Transverse colon (tissue), 4 donors: ENCODE data around the gene ZNF346.

Experiments used
- EP300 ChIP-seq: sonication (generic); formaldehyde crosslinking; IDR thresholded peaks from one replicate; pipeline ENCODE4 v1.6.1; 2017; ENCODE audit warnings: antibody characterized with exemption, low read depth
- POLR2AphosphoS5 ChIP-seq, 3 donors: sonication (generic); formaldehyde crosslinking; IDR thresholded peaks; one replicate each; pipeline ENCODE4 v1.6.1; 2016; ENCODE audit warnings: antibody characterized with exemption in 3 of 3
- TF ChIP-seq, protein P1 (sequence below), 5 experiments: fragments of 200-600 bp in 3 of 5; fragments of 450-650 bp in 2 of 5; sonication (generic) in 3 of 5; IDR thresholded peaks; 1 replicate in 2 of 5; 2 replicates in 3 of 5; pipeline ENCODE4 v1.5.1; 2016 to 2017; ENCODE audit warnings: antibody characterized with exemption in 5 of 5, inconsistent platforms in 3 of 5, mild to moderate bottlenecking in 2 of 5, moderate library complexity in 1 of 5

DNA sequence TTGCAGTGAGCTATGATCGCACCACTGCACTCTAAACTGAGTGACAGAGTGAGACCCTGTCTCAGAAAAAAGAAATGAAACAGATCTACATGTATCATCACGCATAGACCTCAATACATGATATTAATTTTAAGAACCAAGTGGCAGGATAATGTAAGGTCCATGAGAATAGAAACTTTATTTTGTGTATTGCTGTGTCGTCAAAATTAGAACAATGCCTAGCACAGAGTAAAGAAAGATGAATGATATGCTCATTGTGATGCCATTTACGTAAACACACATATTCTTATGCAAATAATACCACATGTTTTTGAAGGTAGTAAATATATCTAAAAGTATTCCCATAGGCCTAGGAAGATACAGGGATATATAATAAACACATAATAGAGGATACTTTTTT, 12.3 kb upstream of the ZNF346 start:
- TF ChIP-seq POLR2AphosphoS5 (IDR thresholded peaks at IDR 0.05) (no peak), EP300 (no peak)
- TF ChIP-seq, protein P1, sequence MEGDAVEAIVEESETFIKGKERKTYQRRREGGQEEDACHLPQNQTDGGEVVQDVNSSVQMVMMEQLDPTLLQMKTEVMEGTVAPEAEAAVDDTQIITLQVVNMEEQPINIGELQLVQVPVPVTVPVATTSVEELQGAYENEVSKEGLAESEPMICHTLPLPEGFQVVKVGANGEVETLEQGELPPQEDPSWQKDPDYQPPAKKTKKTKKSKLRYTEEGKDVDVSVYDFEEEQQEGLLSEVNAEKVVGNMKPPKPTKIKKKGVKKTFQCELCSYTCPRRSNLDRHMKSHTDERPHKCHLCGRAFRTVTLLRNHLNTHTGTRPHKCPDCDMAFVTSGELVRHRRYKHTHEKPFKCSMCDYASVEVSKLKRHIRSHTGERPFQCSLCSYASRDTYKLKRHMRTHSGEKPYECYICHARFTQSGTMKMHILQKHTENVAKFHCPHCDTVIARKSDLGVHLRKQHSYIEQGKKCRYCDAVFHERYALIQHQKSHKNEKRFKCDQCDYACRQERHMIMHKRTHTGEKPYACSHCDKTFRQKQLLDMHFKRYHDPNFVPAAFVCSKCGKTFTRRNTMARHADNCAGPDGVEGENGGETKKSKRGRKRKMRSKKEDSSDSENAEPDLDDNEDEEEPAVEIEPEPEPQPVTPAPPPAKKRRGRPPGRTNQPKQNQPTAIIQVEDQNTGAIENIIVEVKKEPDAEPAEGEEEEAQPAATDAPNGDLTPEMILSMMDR (IDR thresholded peaks at IDR 0.05): no peak
